Endothelial cell of umbilical vein (primary cell): ENCODE results near the gene FBL. TPM values are rescaled to one million over a fixed set of nuclear protein-coding genes. Genes with fewer than 3 reads are reported as not detected.

ENCODE experiments used
- BruUV-seq: library from RNA; stranded (reverse); fragments of 400-500 nt; replicated peaks from 2 replicates; lab custom pipeline; 2021; lab: Mats Ljungman, UMichigan
- CTCF ChIA-PET: fragments of 300-600, 350-600 bp; sonication (Branson Sonifier 250); formaldehyde crosslinking; loops from one replicate; lab custom pipeline; 2021; ENCODE audit warnings: antibody characterized with exemption, inconsistent platforms; lab: Charles Lee
- POLR2A ChIA-PET: fragments of 300-600, 350-600 bp; sonication (Branson Sonifier 250); formaldehyde crosslinking; loops from one replicate; lab custom pipeline; 2021; ENCODE audit warnings: antibody characterized with exemption, inconsistent platforms; lab: Charles Lee
- DNase-seq: peaks from one replicate; pipeline ENCODE4 v3.0.0-alpha.2; 2011; ENCODE audit warnings: low read depth, low spot score
- FAIRE-seq: peaks from 2 replicates; lab custom pipeline; 2011; peaks lifted over from hg19 to GRCh38; lab: Jason Lieb, UNC
- H2AFZ ChIP-seq: 2 replicates; pipeline ENCODE4 v1.6.0; 2012; ENCODE audit warnings: low read depth, low read length, control low read depth, inconsistent platforms
- H3K27ac ChIP-seq: 2 replicates; pipeline ENCODE4 v1.5.1; 2011; ENCODE audit warnings: low read depth, mild to moderate bottlenecking, control low read depth, low read length, moderate library complexity; ENCODE audit not compliant: insufficient read depth
- H3K27me3 ChIP-seq, 2 experiments: 2 replicates each; pipeline versions ENCODE4 v1.6.0 to v1.6.1; 2011; ENCODE audit warnings: low read length in 2 of 2, mixed read lengths in 1 of 2; ENCODE audit not compliant: control insufficient read depth in 2 of 2, insufficient read depth in 2 of 2
- H3K36me3 ChIP-seq, 2 experiments: 2 replicates in 1 of 2; 3 replicates in 1 of 2; pipeline ENCODE4 v1.5.1; 2011; ENCODE audit warnings: low read length in 2 of 2, mild to moderate bottlenecking in 1 of 2, moderate library complexity in 1 of 2; ENCODE audit not compliant: control insufficient read depth in 2 of 2, insufficient read depth in 2 of 2; ENCODE audit errors: extremely low read depth in 1 of 2
- H3K4me1 ChIP-seq: 3 replicates; pipeline ENCODE4 v1.5.1; 2011; ENCODE audit warnings: mild to moderate bottlenecking, low read length; ENCODE audit not compliant: control insufficient read depth, insufficient read depth; ENCODE audit errors: extremely low read depth
- H3K4me2 ChIP-seq: 2 replicates; pipeline ENCODE4 v1.6.1; 2011; ENCODE audit warnings: low read length, control low read depth, mixed read lengths; ENCODE audit not compliant: insufficient read depth
- H3K4me3 ChIP-seq, 3 experiments: fragments of 200-600 bp in 1 of 3; sonication (generic), shearing (Covaris generic) in 1 of 3; replicated peaks in 1 of 3; 2 replicates each; pipeline ENCODE4 v1.5.1; 2011 to 2016; ENCODE audit warnings: control low read depth in 3 of 3, low read length in 3 of 3, mild to moderate bottlenecking in 2 of 3, inconsistent platforms in 1 of 3, low read depth in 1 of 3, moderate library complexity in 1 of 3; ENCODE audit not compliant: insufficient read depth in 1 of 3
- H3K79me2 ChIP-seq: 2 replicates; pipeline ENCODE4 v1.6.0; 2012; ENCODE audit warnings: low read length, inconsistent platforms; ENCODE audit not compliant: control insufficient read depth, insufficient read depth
- H3K9ac ChIP-seq: replicated peaks from 2 replicates; pipeline ENCODE3; 2011; ENCODE audit warnings: low read length, control low read depth; ENCODE audit not compliant: insufficient read depth; ENCODE audit errors: extremely low read depth
- H3K9me1 ChIP-seq: replicated peaks from 3 replicates; pipeline ENCODE4 v1.6.0; 2011; ENCODE audit warnings: mild to moderate bottlenecking, low read length; ENCODE audit not compliant: control insufficient read depth, insufficient read depth; ENCODE audit errors: extremely low read depth
- H3K9me3 ChIP-seq: replicated peaks from 2 replicates; pipeline ENCODE4 v1.5.1; 2012; ENCODE audit warnings: low read length, inconsistent platforms; ENCODE audit not compliant: control insufficient read depth, insufficient read depth
- H4K20me1 ChIP-seq: replicated peaks from 2 replicates; pipeline ENCODE3; 2011; ENCODE audit warnings: mild to moderate bottlenecking, low read length; ENCODE audit not compliant: control insufficient read depth, insufficient read depth; ENCODE audit errors: extremely low read depth
- EZH2 ChIP-seq: IDR thresholded peaks from 2 replicates; pipeline ENCODE4 v1.6.1; 2012; ENCODE audit warnings: borderline replicate concordance, low read depth, mild to moderate bottlenecking, moderate library complexity, low read length, inconsistent platforms; ENCODE audit not compliant: severe bottlenecking
- FOS ChIP-seq: IDR thresholded peaks from 2 replicates; pipeline ENCODE4 v1.6.1; 2011; ENCODE audit warnings: mild to moderate bottlenecking, low read length, moderate library complexity, borderline replicate concordance; ENCODE audit not compliant: insufficient read depth
- GATA2 ChIP-seq: IDR thresholded peaks from 2 replicates; pipeline ENCODE4 v1.7.0; 2011; ENCODE audit warnings: low read depth, mild to moderate bottlenecking, moderate library complexity, mixed read lengths, low read length; ENCODE audit not compliant: insufficient read length, insufficient read depth
- JUN ChIP-seq: IDR thresholded peaks from 2 replicates; pipeline ENCODE4 v1.6.1; 2011; ENCODE audit warnings: borderline replicate concordance, low read depth; ENCODE audit not compliant: insufficient read length, insufficient read depth
- MYC ChIP-seq: IDR thresholded peaks from one replicate; pipeline ENCODE4 v1.6.1; 2011; ENCODE audit warnings: mild to moderate bottlenecking, low read depth, low read length
- POLR2A ChIP-seq: IDR thresholded peaks from 2 replicates; pipeline ENCODE4 v1.6.1; 2012; ENCODE audit warnings: low read depth, mild to moderate bottlenecking, control low read depth, low read length
- POLR2AphosphoS5 ChIP-seq: IDR thresholded peaks from 2 replicates; pipeline ENCODE4 v1.6.1; 2012; ENCODE audit warnings: low read depth, mild to moderate bottlenecking, control low read depth, low read length, moderate library complexity; ENCODE audit not compliant: insufficient read depth
- dilution Hi-C: fragments of 300-500 bp; cut with MboI; formaldehyde crosslinking; loops from one replicate; pipeline ENCODE4 v1.15.0; 2019; ENCODE audit warnings: low sequenced_read_pairs; ENCODE audit not compliant: extremely low pct_ligation_motif_present
- intact Hi-C: fragments of 100-400 bp; cut with micrococcal nuclease; formaldehyde crosslinking; loops from one replicate; pipeline ENCODE4 v1.10.0; 2022
- polyA plus RNA-seq, 4 experiments: library from polyadenylated mRNA; depleted of rRNA in 3 of 4; stranded (reverse) in 3 of 4; unstranded in 1 of 4; fragments of >200 nt; gene quantifications; 2 replicates each; pipeline versions ENCODE4 v1.2.1 to v1.2.3, GENCODE V29; 2011 to 2012; ENCODE audit warnings: missing spikeins in 1 of 4
- total RNA-seq: library from RNA; stranded (reverse); gene quantifications from 2 replicates; pipeline ENCODE4 v1.2.3, GENCODE V29; 2021
- TF ChIP-seq, protein P1 (sequence below), 2 donors: IDR thresholded peaks; 1 replicate in 1 of 2; 2 replicates in 1 of 2; pipeline ENCODE4 v1.5.1; 2011; ENCODE audit warnings: low read length in 2 of 2, mild to moderate bottlenecking in 2 of 2, moderate library complexity in 2 of 2, control low read depth in 1 of 2, inconsistent platforms in 1 of 2, low read depth in 1 of 2; ENCODE audit not compliant: insufficient read depth in 1 of 2; ENCODE audit errors: extremely low read depth in 1 of 2
- TF ChIP-seq, protein P2 (sequence below): IDR thresholded peaks from 2 replicates; pipeline ENCODE4 v1.6.1; 2011; ENCODE audit not compliant: insufficient read depth, insufficient read length

FBL gene
- total and polyA plus RNA-seq, 2 donors (not counting 3 experiments of a cell fraction or from before 2014, with no cell fraction given), result 271 to 473 TPM

DNA sequence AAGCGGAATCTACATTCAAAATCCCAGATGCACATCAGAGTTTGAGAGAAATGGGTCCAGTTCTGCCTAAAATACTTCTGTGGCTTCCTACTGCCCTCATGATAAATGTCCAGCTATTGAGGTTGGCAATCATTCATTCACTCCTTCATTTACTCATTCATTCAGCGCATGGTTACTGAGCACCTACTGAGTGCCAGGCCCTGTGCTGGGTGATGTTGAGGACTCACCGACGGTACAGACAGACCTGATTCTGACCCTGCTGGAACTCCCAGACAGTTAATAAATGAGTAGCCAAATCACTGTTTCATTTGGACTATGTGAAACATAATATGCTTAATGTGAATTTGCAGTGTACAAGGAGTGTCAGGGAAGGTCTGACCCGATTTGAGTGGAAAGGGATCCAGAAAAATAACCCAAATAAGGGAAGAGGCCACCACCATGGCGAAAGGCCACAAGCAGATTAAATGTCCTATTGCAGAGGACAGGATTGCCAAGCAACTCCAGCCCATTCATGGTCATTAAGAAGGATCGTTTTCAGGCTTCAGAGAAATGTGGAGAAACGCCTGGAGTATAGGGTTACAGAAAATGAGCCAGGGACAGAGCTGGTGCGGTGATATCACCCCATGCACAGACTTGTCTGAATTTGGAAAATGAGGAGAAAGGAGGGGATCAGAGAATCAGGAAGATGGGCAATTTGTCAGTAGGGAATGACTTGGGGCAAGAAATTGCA is 32.8 kb downstream of the FBL start:
- Histone ChIP-seq H3K79me2 (no peaks in the 10 kb centered on the region), H3K9me3 (no peaks in the 10 kb centered on the region), H3K9ac (no peak overlapping the region), H3K4me1 (no peaks in the 10 kb centered on the region), H3K27me3 (no peaks in the 10 kb centered on the region), H3K27ac (no peak overlapping the region), H3K4me2 (no peak overlapping the region), H4K20me1 (no peaks in the 10 kb centered on the region), H3K9me1 (no peaks in the 10 kb centered on the region), H2AFZ (no peak overlapping the region), H3K4me3 (no peak overlapping the region), H3K36me3 (no peaks in the 10 kb centered on the region)
- intact Hi-C loops, result no loop called here
- DNase-seq, result no peak
- POLR2A ChIA-PET, result no interaction called here
- dilution Hi-C loops, result no loop called here
- CTCF ChIA-PET, result no interaction called here
- no TSS peak for BruUV-seq
- no peak for FAIRE-seq
- TF ChIP-seq POLR2AphosphoS5, result no peak
- TF ChIP-seq, protein P1, sequence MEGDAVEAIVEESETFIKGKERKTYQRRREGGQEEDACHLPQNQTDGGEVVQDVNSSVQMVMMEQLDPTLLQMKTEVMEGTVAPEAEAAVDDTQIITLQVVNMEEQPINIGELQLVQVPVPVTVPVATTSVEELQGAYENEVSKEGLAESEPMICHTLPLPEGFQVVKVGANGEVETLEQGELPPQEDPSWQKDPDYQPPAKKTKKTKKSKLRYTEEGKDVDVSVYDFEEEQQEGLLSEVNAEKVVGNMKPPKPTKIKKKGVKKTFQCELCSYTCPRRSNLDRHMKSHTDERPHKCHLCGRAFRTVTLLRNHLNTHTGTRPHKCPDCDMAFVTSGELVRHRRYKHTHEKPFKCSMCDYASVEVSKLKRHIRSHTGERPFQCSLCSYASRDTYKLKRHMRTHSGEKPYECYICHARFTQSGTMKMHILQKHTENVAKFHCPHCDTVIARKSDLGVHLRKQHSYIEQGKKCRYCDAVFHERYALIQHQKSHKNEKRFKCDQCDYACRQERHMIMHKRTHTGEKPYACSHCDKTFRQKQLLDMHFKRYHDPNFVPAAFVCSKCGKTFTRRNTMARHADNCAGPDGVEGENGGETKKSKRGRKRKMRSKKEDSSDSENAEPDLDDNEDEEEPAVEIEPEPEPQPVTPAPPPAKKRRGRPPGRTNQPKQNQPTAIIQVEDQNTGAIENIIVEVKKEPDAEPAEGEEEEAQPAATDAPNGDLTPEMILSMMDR (IDR thresholded peaks at IDR 0.05; ENCODE audit: extremely low read depth in 1 of 2, insufficient read depth in 1 of 2, low read depth in 1 of 2, low read length in 2 of 2), result no peak
- no peak for TF ChIP-seq POLR2A
- no peak for TF ChIP-seq EZH2
- no peak for TF ChIP-seq GATA2
- no peak for TF ChIP-seq FOS
- no peak for TF ChIP-seq MYC
- TF ChIP-seq JUN, result no peak
- TF ChIP-seq, protein P2, sequence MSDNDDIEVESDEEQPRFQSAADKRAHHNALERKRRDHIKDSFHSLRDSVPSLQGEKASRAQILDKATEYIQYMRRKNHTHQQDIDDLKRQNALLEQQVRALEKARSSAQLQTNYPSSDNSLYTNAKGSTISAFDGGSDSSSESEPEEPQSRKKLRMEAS, result no peak
